Stimulated activated naive CD8-positive, alpha-beta T cell treated with anti-CD3 and anti-CD28 coated beads, Interleukin-15, amount 100 ng/mL, for 72 hours (primary cell): ENCODE results near the gene LENG8.
A peak's percentile ranks its signal among the peaks of the same experiment; 100 is the strongest.
"Not testable (repeated sequence)": the region's sequence is repeated elsewhere in the genome, so short reads cannot be mapped to it uniquely, and the experiment has no call there.

Source experiments
- ATAC-seq: fragments of 150-1000 bp; cut with Tn5 transposase; 2 replicates; pipeline ENCODE4 v1.10.0; 2021; ENCODE audit warnings: mild to moderate bottlenecking, moderate library complexity
- DNase-seq, 2 donors: peaks; one replicate each; pipeline ENCODE4 v3.0.0; 2021 to 2022
- H3K27ac Mint-ChIP-seq, 2 donors: one replicate each; pipeline ENCODE4 v1.8.0; 2022; ENCODE audit warnings: mild to moderate bottlenecking in 2 of 2, mixed read lengths in 2 of 2, moderate library complexity in 2 of 2
- H3K27me3 Mint-ChIP-seq: one replicate; pipeline ENCODE4 v1.8.0; 2022; ENCODE audit warnings: mixed read lengths
- H3K4me1 Mint-ChIP-seq: one replicate; pipeline ENCODE4 v1.8.0; 2022; ENCODE audit warnings: mild to moderate bottlenecking, mixed read lengths
- H3K4me3 Mint-ChIP-seq, 2 donors: one replicate each; pipeline ENCODE4 v1.8.0; 2022; ENCODE audit warnings: mild to moderate bottlenecking in 2 of 2, mixed read lengths in 2 of 2, moderate library complexity in 1 of 2
- H3K9me3 Mint-ChIP-seq, 2 donors: one replicate each; pipeline ENCODE4 v1.8.0; 2022; ENCODE audit warnings: mixed read lengths in 2 of 2

The LENG8 gene

GRCh38 chr19:54473071-54473891, 24.3 kb downstream of the LENG8 start, which contains the start of gene CDC42EP5:
TSS of gene CDC42EP5 (minus strand) at chr19:54473296. CDS start at chr19:54465547, 7,749 bp downstream.
- DNase-seq (no peak), ATAC-seq (peak; percentile 34)
- no peaks in the 10 kb centered on the region for H3K9me3 Mint-ChIP-seq
- peaks cover 30% of the 10 kb centered on the region for H3K4me1 Mint-ChIP-seq
- no peak within 1 kb of the TSS for H3K27ac Mint-ChIP-seq
- H3K4me3 Mint-ChIP-seq = peak within 1 kb of the TSS in 1 of 2 donors; percentile 5
- H3K27me3 Mint-ChIP-seq = peaks cover 75% of the 10 kb centered on the region

GRCh38 chr19:54473892-54474372, 24.9 kb downstream of the LENG8 start:
- ATAC-seq = no peak
- Mint-ChIP-seq H3K4me1 (peaks cover 30% of the 10 kb centered on the region), H3K9me3 (no peaks in the 10 kb centered on the region), H3K4me3 (no peak overlapping the region), H3K27ac (no peak overlapping the region), H3K27me3 (peaks cover 75% of the 10 kb centered on the region)
- no peak for DNase-seq

- no peak for ATAC-seq
- no peaks in the 10 kb centered on the region for H3K9me3 Mint-ChIP-seq
- no peak for DNase-seq
- H3K27ac Mint-ChIP-seq = no peak overlapping the region
- H3K27me3 Mint-ChIP-seq = peaks cover 72% of the 10 kb centered on the region
- peaks cover 21% of the 10 kb centered on the region for H3K4me1 Mint-ChIP-seq
- H3K4me3 Mint-ChIP-seq = no peak overlapping the region
These were observed 26.7 kb downstream of the LENG8 start for GRCh38 chr19:54475706-54476105.

DNA sequence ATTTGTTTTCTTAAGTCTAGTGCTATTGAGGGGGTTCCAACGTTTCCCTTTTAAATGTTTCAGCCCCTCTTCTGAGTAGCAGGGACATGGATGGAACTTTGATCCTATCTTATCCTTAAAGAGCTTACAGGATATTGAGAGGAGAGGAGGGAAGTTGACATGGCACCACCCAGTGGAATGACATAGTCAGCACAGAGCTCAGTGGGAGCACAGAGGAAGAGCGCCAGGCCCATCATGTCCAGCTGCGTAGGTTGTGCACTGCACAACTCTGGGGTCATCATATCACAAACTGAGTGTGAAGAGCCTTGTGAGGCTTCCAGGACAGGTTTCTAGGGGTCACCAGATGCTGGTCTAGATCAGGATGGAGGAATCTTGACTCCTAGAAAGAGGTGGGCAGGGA, 28.7 kb downstream of the LENG8 start:
- peaks cover 70% of the 10 kb centered on the region for H3K27me3 Mint-ChIP-seq
- no peak for DNase-seq
- no peak for ATAC-seq
- H3K4me3 Mint-ChIP-seq = no peak overlapping the region
- no peaks in the 10 kb centered on the region for H3K9me3 Mint-ChIP-seq
- H3K27ac Mint-ChIP-seq = no peak overlapping the region
- peaks cover 22% of the 10 kb centered on the region for H3K4me1 Mint-ChIP-seq

GRCh38 chr19:54478677-54479266, 29.8 kb downstream of the LENG8 start:
- Mint-ChIP-seq H3K4me3 (no peak overlapping the region), H3K27me3 (peaks cover 60% of the 10 kb centered on the region), H3K27ac (no peak overlapping the region), H3K9me3 (no peaks in the 10 kb centered on the region), H3K4me1 (peaks cover 17% of the 10 kb centered on the region)
- DNase-seq (no peak), ATAC-seq (no peak)

- ATAC-seq = no peak
- H3K4me1 Mint-ChIP-seq = peaks cover 17% of the 10 kb centered on the region
- no peak overlapping the region for H3K27ac Mint-ChIP-seq
- H3K27me3 Mint-ChIP-seq = peaks cover 66% of the 10 kb centered on the region
- H3K9me3 Mint-ChIP-seq = no peaks in the 10 kb centered on the region
- H3K4me3 Mint-ChIP-seq = no peak overlapping the region
- DNase-seq = no peak
These were observed 31.1 kb downstream of the LENG8 start for GRCh38 chr19:54480051-54480450.

DNA sequence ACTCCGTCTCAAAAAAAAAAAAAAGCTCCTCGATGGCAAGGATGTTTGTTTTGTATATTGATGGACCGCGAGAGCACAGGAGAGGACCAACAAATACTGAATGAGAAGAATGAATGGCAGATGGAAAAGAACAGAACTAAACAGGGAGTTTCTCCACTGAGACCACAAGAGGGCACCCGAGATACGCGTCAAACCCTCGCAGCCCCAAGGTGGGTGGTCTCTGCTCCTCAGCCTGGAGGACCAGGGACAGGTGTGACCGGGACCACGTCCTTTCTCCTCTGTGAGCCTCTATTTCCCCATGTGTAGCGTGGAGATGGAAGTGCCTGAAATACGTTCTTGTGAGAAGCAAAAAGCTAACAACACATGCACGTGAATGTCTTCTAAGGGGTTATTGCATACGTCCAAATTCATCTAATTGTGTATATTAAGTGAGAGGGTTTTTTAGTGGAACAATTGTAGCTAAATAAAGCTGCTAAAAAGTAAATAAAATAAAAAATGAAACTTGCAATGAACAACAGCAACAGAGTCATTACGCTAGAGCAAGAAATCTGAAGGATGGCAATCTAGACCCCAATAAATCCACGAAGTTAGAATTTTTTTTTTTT, 32.4 kb downstream of the LENG8 start:
- Mint-ChIP-seq H3K27ac (no peak overlapping the region), H3K9me3 (no peaks in the 10 kb centered on the region), H3K4me1 (peaks cover 17% of the 10 kb centered on the region), H3K27me3 (peaks cover 74% of the 10 kb centered on the region), H3K4me3 (no peak overlapping the region)
- ATAC-seq (no peak), DNase-seq (peak in 1 of 2 donors; percentile 46)

DNA sequence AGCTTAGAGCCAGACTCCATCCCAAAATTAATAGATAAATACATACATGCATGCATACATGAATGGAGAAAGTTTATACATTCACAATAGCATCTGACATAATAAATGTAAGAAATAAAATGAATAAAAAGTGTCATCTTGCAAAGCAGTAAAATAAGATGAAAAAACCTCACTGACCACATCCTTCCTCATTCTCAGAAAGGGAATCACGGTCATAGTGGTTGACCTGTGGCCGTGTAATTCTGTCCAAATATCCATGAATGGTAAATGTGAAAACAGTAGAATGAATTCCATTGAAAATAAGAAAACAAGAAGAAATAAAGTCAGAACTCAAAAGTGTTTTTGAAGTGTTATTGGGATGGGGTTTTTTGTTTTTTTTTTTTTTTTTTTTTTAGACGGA, 33.9 kb downstream of the LENG8 start:
- Mint-ChIP-seq H3K4me1 (peaks cover 17% of the 10 kb centered on the region), H3K27ac (no peak overlapping the region), H3K27me3 (peaks cover 60% of the 10 kb centered on the region), H3K4me3 (no peak overlapping the region), H3K9me3 (no peaks in the 10 kb centered on the region)
- DNase-seq (no peak), ATAC-seq (no peak)

DNA sequence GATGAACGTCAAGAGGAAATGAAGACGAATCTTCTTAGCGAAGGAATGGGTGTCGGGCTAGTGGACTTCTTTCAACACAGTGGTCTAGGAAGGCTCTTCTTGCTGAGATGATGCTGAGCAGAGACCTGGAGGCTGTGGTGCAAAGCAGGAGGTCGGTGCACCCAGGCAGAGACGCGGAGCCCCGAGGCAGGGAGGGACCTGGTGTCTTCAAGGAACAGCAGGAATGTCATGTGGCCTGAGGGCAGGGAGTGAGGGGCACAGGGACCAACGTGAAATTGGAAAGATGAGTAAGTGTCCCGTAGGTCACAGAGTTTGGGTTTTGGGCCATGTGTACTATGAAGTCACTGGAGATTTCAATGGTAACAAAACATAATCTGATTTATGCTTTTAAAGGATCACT, 35.5 kb downstream of the LENG8 start:
- H3K27ac Mint-ChIP-seq = no peak overlapping the region
- peaks cover 17% of the 10 kb centered on the region for H3K4me1 Mint-ChIP-seq
- H3K9me3 Mint-ChIP-seq = no peaks in the 10 kb centered on the region
- ATAC-seq = no peak
- H3K4me3 Mint-ChIP-seq = no peak overlapping the region
- peaks cover 44% of the 10 kb centered on the region for H3K27me3 Mint-ChIP-seq
- DNase-seq = no peak

- Mint-ChIP-seq H3K27me3 (peaks cover 42% of the 10 kb centered on the region), H3K4me1 (peaks cover 17% of the 10 kb centered on the region), H3K4me3 (no peak overlapping the region), H3K27ac (no peak overlapping the region), H3K9me3 (no peaks in the 10 kb centered on the region)
- DNase-seq = no peak
- ATAC-seq = no peak
These were observed 36.9 kb downstream of the LENG8 start for GRCh38 chr19:54485851-54486250.

DNA sequence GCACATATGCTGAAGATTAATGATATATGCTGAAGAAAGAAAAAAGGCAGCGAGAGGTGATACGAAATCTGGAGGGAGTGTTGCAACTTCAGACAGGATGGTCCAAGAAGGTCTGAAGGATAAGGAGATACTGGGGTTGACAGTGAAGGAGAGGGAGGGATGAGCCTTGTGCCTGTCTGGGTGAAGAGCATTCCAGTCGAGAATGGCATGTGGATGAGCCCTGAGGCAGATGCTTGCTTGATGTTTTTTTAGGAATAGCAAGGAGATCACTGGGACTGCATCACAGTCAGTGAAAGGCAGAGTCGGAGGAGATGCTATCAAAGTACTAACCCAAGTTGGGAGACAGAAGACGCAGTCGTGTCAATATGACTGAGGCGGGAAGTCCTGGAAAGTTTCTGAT, 40.3 kb downstream of the LENG8 start:
- ATAC-seq = no peak
- Mint-ChIP-seq H3K27ac (peak overlapping the region in 1 of 2 donors; percentile 7), H3K4me3 (no peak overlapping the region)

GRCh38 chr19:54489766-54490165, 40.8 kb downstream of the LENG8 start:
- ATAC-seq (no peak), DNase-seq (no peak)
- Mint-ChIP-seq H3K4me3 (no peak overlapping the region), H3K4me1 (no peaks in the 10 kb centered on the region), H3K9me3 (no peaks in the 10 kb centered on the region), H3K27ac (no peak overlapping the region), H3K27me3 (peaks cover 54% of the 10 kb centered on the region)

More for the DNA sequence above, 40.3 kb downstream of the LENG8 start:
- DNase-seq = no peak
- H3K4me1 Mint-ChIP-seq = no peaks in the 10 kb centered on the region
- peaks cover 54% of the 10 kb centered on the region for H3K27me3 Mint-ChIP-seq
- no peaks in the 10 kb centered on the region for H3K9me3 Mint-ChIP-seq

DNA sequence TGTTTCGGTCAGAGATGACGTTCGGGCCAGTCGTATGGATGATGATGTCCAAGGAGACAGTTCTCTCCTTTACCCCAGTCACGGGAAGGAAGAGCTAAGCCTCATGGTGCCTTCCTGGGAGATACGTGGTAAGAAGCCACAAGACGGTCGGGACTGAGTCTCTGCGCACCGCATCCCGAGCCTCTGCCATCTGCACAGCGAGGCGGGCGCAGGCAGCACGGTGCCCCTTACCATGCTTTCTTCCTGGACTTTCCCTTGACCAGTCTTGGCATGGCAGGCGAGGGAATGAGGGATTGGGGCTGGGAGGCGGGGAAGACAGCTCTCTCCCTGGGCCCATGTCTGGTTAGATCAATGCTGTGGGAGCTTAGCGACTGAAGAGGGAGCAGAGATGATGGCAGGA, 43.6 kb downstream of the LENG8 start:
- Mint-ChIP-seq H3K4me1 (peaks cover 8% of the 10 kb centered on the region), H3K4me3 (no peak overlapping the region), H3K27me3 (peaks cover 65% of the 10 kb centered on the region), H3K9me3 (no peaks in the 10 kb centered on the region), H3K27ac (no peak overlapping the region)
- DNase-seq (no peak), ATAC-seq (no peak)

DNA sequence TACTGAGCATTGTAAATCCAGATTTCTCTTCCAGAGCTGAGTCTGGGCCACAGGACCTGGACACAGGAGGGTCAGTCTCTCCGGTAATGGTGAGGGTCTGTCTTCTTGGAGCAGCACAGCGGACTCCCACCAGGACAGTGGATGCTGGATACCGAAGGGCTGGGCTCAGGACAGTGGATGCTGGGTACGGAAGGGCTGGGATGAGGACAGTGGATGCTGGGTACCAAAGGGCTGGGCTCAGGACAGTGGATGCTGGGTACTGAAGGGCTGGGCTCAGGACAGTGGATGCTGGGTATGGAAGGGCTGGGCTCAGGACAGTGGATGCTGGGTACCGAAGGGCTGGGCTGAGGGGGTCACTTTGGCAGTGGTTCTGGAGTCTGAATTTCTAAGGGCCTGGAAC, 44.1 kb downstream of the LENG8 start:
- peaks cover 70% of the 10 kb centered on the region for H3K27me3 Mint-ChIP-seq
- not testable (repeated sequence) for DNase-seq, ATAC-seq, H3K27ac Mint-ChIP-seq, H3K4me3 Mint-ChIP-seq, H3K9me3 Mint-ChIP-seq
- H3K4me1 Mint-ChIP-seq = peaks cover 12% of the 10 kb centered on the region

DNA sequence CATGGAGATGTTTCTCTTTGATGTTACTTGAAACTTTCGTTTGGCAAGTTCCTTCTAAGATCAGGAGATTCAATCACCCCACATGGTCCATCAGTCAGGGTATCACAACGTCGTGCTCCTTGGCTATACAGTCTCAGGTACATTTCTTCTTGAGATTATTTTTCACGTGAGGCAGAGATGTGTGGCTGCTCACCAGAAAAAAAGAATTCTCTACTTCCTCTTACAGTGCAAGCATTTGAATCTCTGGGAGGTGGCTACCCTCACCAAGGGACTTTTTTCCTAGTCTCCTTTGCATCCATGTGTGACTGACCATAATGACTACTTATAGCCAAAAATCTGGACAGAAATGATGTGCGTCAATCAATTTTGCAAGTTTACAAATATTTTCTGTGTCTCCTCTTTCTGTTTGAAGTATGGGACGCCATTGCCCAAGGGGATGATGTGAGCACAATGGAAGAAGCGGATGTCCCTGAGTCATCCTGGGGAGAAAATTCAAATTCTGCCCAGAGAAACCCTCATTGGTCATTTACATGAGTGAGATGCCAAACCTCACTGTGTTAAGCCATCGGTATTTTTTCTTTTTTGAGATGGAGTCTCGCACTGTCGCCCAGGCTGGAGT, 45.1 kb downstream of the LENG8 start:
- H3K4me1 Mint-ChIP-seq = peaks cover 15% of the 10 kb centered on the region
- H3K4me3 Mint-ChIP-seq = no peak overlapping the region
- DNase-seq (no peak), ATAC-seq (no peak)
- no peaks in the 10 kb centered on the region for H3K9me3 Mint-ChIP-seq
- peaks cover 79% of the 10 kb centered on the region for H3K27me3 Mint-ChIP-seq
- no peak overlapping the region for H3K27ac Mint-ChIP-seq
